Hepatocyte (in vitro differentiated cells): ENCODE data around the gene UBR1. TPM values are rescaled to one million over a fixed set of nuclear protein-coding genes. Genes with fewer than 3 reads are reported as not detected.
"Not testable (repeated sequence)": the region's sequence is repeated elsewhere in the genome, so short reads cannot be mapped to it uniquely, and the experiment has no call there.

Experiments
- DNase-seq: peaks from one replicate; pipeline ENCODE4 v3.0.0-alpha.2; 2016; ENCODE audit warnings: low spot score
- H2AFZ ChIP-seq: fragments of 200-600 bp; sonication (generic); 2 replicates; pipeline ENCODE4 v1.6.0; 2016; ENCODE audit warnings: antibody characterized with exemption, mild to moderate bottlenecking
- H3K27ac ChIP-seq: fragments of 200-600 bp; sonication (generic); 2 replicates; pipeline ENCODE4 v1.5.1; 2016; ENCODE audit warnings: mild to moderate bottlenecking
- H3K27me3 ChIP-seq: fragments of 200-600 bp; sonication (generic); 2 replicates; pipeline ENCODE4 v1.6.1; 2016
- H3K36me3 ChIP-seq: fragments of 200-600 bp; sonication (generic); replicated peaks from 2 replicates; pipeline ENCODE4 v1.5.1; 2016; ENCODE audit warnings: low read depth; ENCODE audit not compliant: insufficient read depth
- H3K4me1 ChIP-seq: fragments of 200-600 bp; sonication (generic); 2 replicates; pipeline ENCODE4 v1.5.1; 2016; ENCODE audit warnings: mild to moderate bottlenecking, moderate library complexity; ENCODE audit not compliant: insufficient read depth
- H3K4me2 ChIP-seq: fragments of 200-600 bp; sonication (generic); 2 replicates; pipeline ENCODE4 v1.6.0; 2016
- H3K4me3 ChIP-seq: fragments of 200-600 bp; sonication (generic); 2 replicates; pipeline ENCODE4 v1.5.1; 2016; ENCODE audit warnings: mild to moderate bottlenecking
- H3K79me2 ChIP-seq: fragments of 200-600 bp; sonication (generic); 2 replicates; pipeline ENCODE4 v1.6.0; 2017; ENCODE audit warnings: mild to moderate bottlenecking
- H3K9me2 ChIP-seq: fragments of 200-600 bp; sonication (generic); replicated peaks from 2 replicates; pipeline ENCODE4 v1.6.0; 2017; ENCODE audit warnings: mild to moderate bottlenecking; ENCODE audit not compliant: insufficient read depth
- H3K9me3 ChIP-seq: fragments of 200-600 bp; sonication (generic); 2 replicates; pipeline ENCODE4 v1.5.1; 2016; ENCODE audit warnings: low read depth, mild to moderate bottlenecking
- H4K20me1 ChIP-seq: fragments of 200-600 bp; sonication (generic); 2 replicates; pipeline ENCODE4 v1.6.0; 2016; ENCODE audit warnings: mild to moderate bottlenecking; ENCODE audit not compliant: insufficient read depth, poor library complexity, severe bottlenecking
- EZH2 ChIP-seq: fragments of 200-600 bp; sonication (generic); IDR thresholded peaks from 2 replicates; pipeline ENCODE4 v1.6.1; 2016; ENCODE audit warnings: antibody characterized with exemption, mild to moderate bottlenecking, borderline replicate concordance
- EZH2phosphoT487 ChIP-seq: fragments of 200-600 bp; sonication (generic); IDR thresholded peaks from one replicate; pipeline ENCODE4 v1.6.1; 2018; ENCODE audit warnings: antibody characterized with exemption, mild to moderate bottlenecking, low read depth, moderate library complexity; ENCODE audit not compliant: unreplicated experiment, severe bottlenecking
- WGBS: methylation state at CpG from one replicate; pipeline ENCODE4 v1.1.6; 2016; ENCODE audit warnings: low lambda C conversion rate; ENCODE audit errors: missing lambda C conversion rate; 5-methylcytosine and 5-hydroxymethylcytosine counted together
- polyA plus RNA-seq: library from polyadenylated mRNA; unstranded; fragments of >200 nt; fragmentation: Nextera tagmentation; extraction: Ambion mirVana; gene quantifications from 2 replicates; pipeline ENCODE4 v1.2.1, GENCODE V29; 2016
- total RNA-seq: library from RNA; depleted of rRNA; stranded (reverse); fragments of >200 nt; gene quantifications from 2 replicates; pipeline ENCODE4 v1.2.3, GENCODE V29; 2014
- TF ChIP-seq, protein P1 (sequence below): fragments of 200-600 bp; sonication (generic); IDR thresholded peaks from 2 replicates; pipeline ENCODE4 v1.5.1; 2016; ENCODE audit warnings: antibody characterized with exemption, mild to moderate bottlenecking; ENCODE audit not compliant: poor library complexity

The UBR1 gene
- total and polyA plus RNA-seq, 2 experiments from 2014 or later = 14.8 to 32.5 TPM

DNA sequence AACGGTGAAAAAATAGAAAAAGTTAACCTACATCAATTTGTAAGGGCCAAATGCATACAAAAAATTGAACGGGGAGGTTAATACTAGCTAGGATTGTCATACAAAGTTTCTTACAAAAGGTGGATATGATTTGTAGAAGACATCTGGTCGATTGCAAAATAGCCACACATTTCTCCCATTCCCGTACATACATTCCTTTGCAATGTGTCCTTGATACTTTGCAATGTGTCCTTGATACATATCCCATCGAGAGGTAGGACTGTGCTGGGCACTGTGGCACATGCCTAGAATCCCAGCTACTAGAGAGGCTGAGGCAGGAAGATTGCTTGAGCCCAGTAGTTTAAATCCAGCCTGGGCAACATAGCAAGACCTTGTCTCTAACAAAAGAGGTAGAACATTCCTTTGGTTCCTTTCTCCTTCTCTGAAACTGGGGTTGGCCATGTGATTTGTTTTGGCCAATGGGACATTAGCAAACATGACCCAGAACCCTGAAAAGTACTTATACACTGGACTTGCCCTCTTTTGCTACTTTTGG lies 194.7 kb downstream of the UBR1 start:
- no peak for DNase-seq
- Histone ChIP-seq H3K4me2 (no peak overlapping the region), H3K27me3 (no peaks in the 10 kb centered on the region), H4K20me1 (no peaks in the 10 kb centered on the region), H3K9me2 (no peaks in the 10 kb centered on the region), H3K9me3 (no peaks in the 10 kb centered on the region), H3K79me2 (peaks cover 57% of the 10 kb centered on the region), H2AFZ (no peak overlapping the region), H3K4me1 (no peaks in the 10 kb centered on the region), H3K36me3 (no peaks in the 10 kb centered on the region), H3K27ac (no peak overlapping the region), H3K4me3 (no peak overlapping the region)
- TF ChIP-seq, protein P1, sequence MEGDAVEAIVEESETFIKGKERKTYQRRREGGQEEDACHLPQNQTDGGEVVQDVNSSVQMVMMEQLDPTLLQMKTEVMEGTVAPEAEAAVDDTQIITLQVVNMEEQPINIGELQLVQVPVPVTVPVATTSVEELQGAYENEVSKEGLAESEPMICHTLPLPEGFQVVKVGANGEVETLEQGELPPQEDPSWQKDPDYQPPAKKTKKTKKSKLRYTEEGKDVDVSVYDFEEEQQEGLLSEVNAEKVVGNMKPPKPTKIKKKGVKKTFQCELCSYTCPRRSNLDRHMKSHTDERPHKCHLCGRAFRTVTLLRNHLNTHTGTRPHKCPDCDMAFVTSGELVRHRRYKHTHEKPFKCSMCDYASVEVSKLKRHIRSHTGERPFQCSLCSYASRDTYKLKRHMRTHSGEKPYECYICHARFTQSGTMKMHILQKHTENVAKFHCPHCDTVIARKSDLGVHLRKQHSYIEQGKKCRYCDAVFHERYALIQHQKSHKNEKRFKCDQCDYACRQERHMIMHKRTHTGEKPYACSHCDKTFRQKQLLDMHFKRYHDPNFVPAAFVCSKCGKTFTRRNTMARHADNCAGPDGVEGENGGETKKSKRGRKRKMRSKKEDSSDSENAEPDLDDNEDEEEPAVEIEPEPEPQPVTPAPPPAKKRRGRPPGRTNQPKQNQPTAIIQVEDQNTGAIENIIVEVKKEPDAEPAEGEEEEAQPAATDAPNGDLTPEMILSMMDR = no peak
- TF ChIP-seq EZH2 (no peak), EZH2phosphoT487 (no peak)
- WGBS = 95% methylated on average over 5 of the region's 5 CpGs

DNA sequence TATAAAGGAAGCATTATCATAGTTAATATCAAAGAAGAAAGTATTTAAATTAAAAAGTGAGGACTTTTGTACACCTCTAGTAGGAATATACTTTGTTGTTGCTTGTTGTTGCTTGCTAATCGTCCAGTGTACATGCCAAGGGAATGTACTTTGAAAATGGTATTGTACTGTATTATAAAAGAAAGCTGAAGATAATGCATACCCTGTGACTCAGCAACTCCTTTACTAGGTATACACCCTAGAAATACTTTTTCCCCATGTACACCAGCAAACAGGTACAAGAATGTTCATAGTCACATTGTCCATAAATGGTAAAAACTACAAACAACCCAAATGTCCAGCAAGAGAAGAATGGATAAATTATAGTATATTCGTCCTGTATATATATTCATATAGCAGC lies 197.3 kb downstream of the UBR1 start:
- no peaks in the 10 kb centered on the region for H3K36me3 ChIP-seq
- H4K20me1 ChIP-seq = no peaks in the 10 kb centered on the region
- WGBS = 75% methylated on average over 2 of the region's 2 CpGs
- no peaks in the 10 kb centered on the region for H3K4me1 ChIP-seq
- TF ChIP-seq, protein P1 = no peak
- no peak for TF ChIP-seq EZH2
- TF ChIP-seq EZH2phosphoT487 = no peak
- H3K4me2 ChIP-seq = no peak overlapping the region
- no peak overlapping the region for H3K4me3 ChIP-seq
- peaks cover 67% of the 10 kb centered on the region for H3K79me2 ChIP-seq
- H3K9me3 ChIP-seq = no peaks in the 10 kb centered on the region
- H3K9me2 ChIP-seq = no peaks in the 10 kb centered on the region
- H2AFZ ChIP-seq = no peak overlapping the region
- no peak for DNase-seq
- no peak overlapping the region for H3K27ac ChIP-seq
- no peaks in the 10 kb centered on the region for H3K27me3 ChIP-seq

DNA sequence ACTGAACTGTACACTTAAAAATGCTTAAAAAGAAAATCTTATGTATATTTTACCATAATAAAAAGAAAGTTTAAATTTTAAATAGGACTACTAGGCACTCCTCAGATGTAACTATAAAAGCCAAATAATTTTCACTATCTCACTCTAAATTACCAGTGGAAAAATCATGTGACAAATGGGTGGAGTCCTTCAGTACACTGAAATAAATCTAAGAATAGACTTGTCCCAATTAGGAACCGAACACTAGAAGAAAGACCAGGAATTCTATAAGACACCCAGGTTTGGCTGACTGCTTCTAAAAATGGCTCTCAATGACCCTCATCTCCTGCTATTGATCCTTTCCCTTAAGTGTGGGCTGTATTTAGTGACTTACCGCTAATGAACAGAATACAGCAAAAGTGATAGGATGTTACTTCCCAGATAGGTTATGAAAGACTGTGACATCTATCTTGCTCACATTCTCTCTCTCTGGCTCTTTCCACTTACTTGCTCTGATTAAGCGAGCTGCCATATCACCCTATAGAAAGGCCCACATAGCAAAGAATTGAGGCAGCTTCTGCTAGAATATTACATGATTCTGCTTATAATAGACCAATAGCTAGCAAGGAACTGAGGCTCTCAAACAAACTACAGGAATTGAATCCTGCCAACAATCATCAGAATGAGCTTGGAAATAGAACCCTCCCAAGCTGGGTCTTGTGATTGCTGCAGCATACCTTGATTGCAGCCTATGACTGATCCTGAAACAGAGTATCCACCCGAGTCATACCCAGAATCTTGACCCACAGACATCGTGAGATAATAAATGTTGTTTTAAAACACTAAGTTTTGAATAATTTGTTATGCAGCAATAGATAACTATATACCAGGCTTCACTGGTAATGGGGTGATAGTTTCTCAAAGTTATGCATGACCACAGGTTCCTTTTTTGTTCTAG lies 202.2 kb downstream of the UBR1 start:
- Histone ChIP-seq H4K20me1 (no peaks in the 10 kb centered on the region), H3K27ac (no peak overlapping the region), H3K4me1 (no peaks in the 10 kb centered on the region), H3K9me2 (no peaks in the 10 kb centered on the region), H3K4me2 (no peak overlapping the region), H3K4me3 (no peak overlapping the region), H2AFZ (no peak overlapping the region), H3K79me2 (peaks cover 52% of the 10 kb centered on the region), H3K27me3 (no peaks in the 10 kb centered on the region), H3K9me3 (no peaks in the 10 kb centered on the region), H3K36me3 (no peaks in the 10 kb centered on the region)
- no peak for DNase-seq
- WGBS = 99% methylated on average over 5 of the region's 5 CpGs
- TF ChIP-seq, protein P1 = no peak
- TF ChIP-seq EZH2phosphoT487 = no peak

DNA sequence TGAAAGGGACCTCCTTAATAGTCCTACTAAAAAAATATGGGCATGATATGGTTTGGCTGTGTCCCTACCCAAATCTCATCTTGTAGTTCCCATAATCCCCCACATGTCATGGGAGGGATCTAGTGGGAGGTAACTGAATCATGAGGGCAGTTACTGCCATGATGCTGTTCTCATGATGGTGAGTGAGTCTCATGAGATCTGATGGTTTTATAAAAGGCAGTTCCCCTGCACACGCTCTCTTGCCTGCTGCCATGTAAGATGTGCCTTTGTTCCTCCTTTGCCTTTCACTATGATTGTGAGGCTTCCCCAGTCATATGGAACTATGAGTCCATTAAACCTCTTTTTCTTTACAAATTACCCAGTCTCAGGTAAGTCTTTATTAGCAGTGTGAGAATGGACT lies 211.9 kb downstream of the UBR1 start:
- not testable (repeated sequence) for H3K4me1 ChIP-seq, H3K36me3 ChIP-seq, H2AFZ ChIP-seq, H3K4me2 ChIP-seq, H3K27me3 ChIP-seq, H3K9me2 ChIP-seq, H3K27ac ChIP-seq, DNase-seq, H4K20me1 ChIP-seq, H3K4me3 ChIP-seq, H3K9me3 ChIP-seq
- H3K79me2 ChIP-seq = peaks cover 39% of the 10 kb centered on the region
- 95% methylated on average over 1 of the region's 1 CpG for WGBS
